ENCODE measurements around the gene SVOP. TPM values are rescaled to one million over a fixed set of nuclear protein-coding genes. Genes with fewer than 3 reads are reported as not detected.

Gene SVOP
- total RNA-seq, 1 experiment from 2014 or later: not detected

Other genes with a start within 250 kb of the SVOP start
- gene SSH1, start 163.5 kb downstream of the SVOP start, total RNA-seq (2014; rRNA removed; shearing (Covaris generic)): 6.8 and 7.9 TPM in 2 replicates
- not detected in 2 replicates for gene DAO, start 141.0 kb downstream of the SVOP start, total RNA-seq (2014; rRNA removed; shearing (Covaris generic))
- gene USP30, start 31.5 kb upstream of the SVOP start, total RNA-seq (2014; rRNA removed; shearing (Covaris generic)): 10.2 and 11.7 TPM in 2 replicates
- gene ALKBH2, start 72.4 kb upstream of the SVOP start, total RNA-seq (2014; rRNA removed; shearing (Covaris generic)): 18.1 and 19.5 TPM in 2 replicates
- 57.7 and 58.0 TPM in 2 replicates for gene UNG, start 76.5 kb upstream of the SVOP start, total RNA-seq (2014; rRNA removed; shearing (Covaris generic))
- gene ACACB, start 95.5 kb upstream of the SVOP start, total RNA-seq (2014; rRNA removed; shearing (Covaris generic)): 1.6 and 2.2 TPM in 2 replicates